HepG2 (cell line): ENCODE results near the gene SF3B6. TPM values are rescaled to one million over a fixed set of nuclear protein-coding genes. Genes with fewer than 3 reads are reported as not detected.

Experiments
- CCDC6 ChIP-seq: sonication (generic); formaldehyde crosslinking; IDR thresholded peaks from 2 replicates; pipeline ENCODE4 v1.8.1; 2022; ENCODE audit warnings: mild to moderate bottlenecking, missing genetic modification reagents, moderate library complexity
- CEBPB ChIP-seq: IDR thresholded peaks from 2 replicates; pipeline ENCODE4 v1.6.1; 2011; ENCODE audit warnings: low read depth, low read length, improper control_type of control experiment, borderline replicate concordance
- ELF1 ChIP-seq: sonication (generic); formaldehyde crosslinking; IDR thresholded peaks from 2 replicates; pipeline ENCODE4 v1.4.0; 2020; ENCODE audit warnings: missing genetic modification reagents
- HES4 ChIP-seq: sonication (generic); formaldehyde crosslinking; IDR thresholded peaks from 2 replicates; pipeline ENCODE4 v1.9.0; 2021; ENCODE audit warnings: mild to moderate bottlenecking, missing genetic modification reagents, borderline replicate concordance
- MYC ChIP-seq: sonication (generic); formaldehyde crosslinking; IDR thresholded peaks from 2 replicates; pipeline ENCODE4 v1.9.0; 2021; ENCODE audit warnings: missing genetic modification reagents, borderline replicate concordance
- REPIN1 ChIP-seq: sonication (generic); formaldehyde crosslinking; IDR thresholded peaks from 2 replicates; pipeline ENCODE4 v1.8.0; 2022; ENCODE audit warnings: missing genetic modification reagents, low read depth, mild to moderate bottlenecking, borderline replicate concordance
- ZC3H4 ChIP-seq: sonication (generic); formaldehyde crosslinking; IDR thresholded peaks from 2 replicates; pipeline ENCODE4 v1.4.0; 2020; ENCODE audit warnings: missing genetic modification reagents, borderline replicate concordance
- ZNF335 ChIP-seq: sonication (generic); formaldehyde crosslinking; IDR thresholded peaks from 2 replicates; pipeline ENCODE4 v1.4.0; 2020; ENCODE audit warnings: missing genetic modification reagents
- ZNF614 ChIP-seq: IDR thresholded peaks from 2 replicates; pipeline ENCODE4 v1.6.1; 2018; ENCODE audit warnings: missing biosample characterization, missing genetic modification reagents, inconsistent platforms, borderline replicate concordance
- ZNF788 ChIP-seq: sonication (generic); formaldehyde crosslinking; IDR thresholded peaks from 2 replicates; pipeline ENCODE4 v1.5.0; 2020; ENCODE audit warnings: mild to moderate bottlenecking, missing genetic modification reagents, borderline replicate concordance
- ZSCAN9 ChIP-seq: IDR thresholded peaks from 2 replicates; pipeline ENCODE4 v1.6.1; 2016; ENCODE audit warnings: borderline replicate concordance
- polyA plus RNA-seq, 8 experiments: library from polyadenylated mRNA; depleted of rRNA in 3 of 8; stranded (reverse) in 7 of 8; unstranded in 1 of 8; fragments of >200 nt; fragmentation: Illumina TruSeq in 4 of 8; extraction: Trizol in 4 of 8; gene quantifications; 2 replicates each; pipeline versions ENCODE4 v1.2.1 to v1.2.3, GENCODE V29; 2011 to 2016; ENCODE audit warnings: low read depth in 4 of 8, missing spikeins in 1 of 8, mixed read lengths in 1 of 8; ENCODE audit not compliant: insufficient read depth in 1 of 8
- total RNA-seq, 5 experiments: library from RNA; depleted of rRNA; stranded (reverse); fragments of >200 nt; fragmentation: Illumina TruSeq; extraction: Trizol; gene quantifications; 2 replicates each; pipeline ENCODE4 v1.2.3, GENCODE V29; 2016; ENCODE audit warnings: low read depth in 1 of 5
- TF ChIP-seq, protein P1 (sequence below): sonication (generic); formaldehyde crosslinking; IDR thresholded peaks from 2 replicates; pipeline ENCODE4 v1.8.1; 2023; ENCODE audit warnings: mild to moderate bottlenecking, moderate library complexity, missing genetic modification reagents
- TF ChIP-seq, protein P2 (sequence below): sonication (generic); formaldehyde crosslinking; IDR thresholded peaks from 2 replicates; pipeline ENCODE4 v1.4.0; 2020; ENCODE audit warnings: mild to moderate bottlenecking, missing genetic modification reagents
- TF ChIP-seq, protein P3 (sequence below): IDR thresholded peaks from 2 replicates; pipeline ENCODE4 v1.6.1; 2016
- TF ChIP-seq, protein P4 (sequence below): sonication (generic); formaldehyde crosslinking; IDR thresholded peaks from 2 replicates; pipeline ENCODE4 v1.5.1; 2020; ENCODE audit warnings: missing genetic modification reagents, mild to moderate bottlenecking, borderline replicate concordance

SF3B6 gene
- total and polyA plus RNA-seq, 2 of the 13 experiments (the other 11 are each of a cell fraction or from before 2014, with no cell fraction given) = 177 to 182 TPM

DNA sequence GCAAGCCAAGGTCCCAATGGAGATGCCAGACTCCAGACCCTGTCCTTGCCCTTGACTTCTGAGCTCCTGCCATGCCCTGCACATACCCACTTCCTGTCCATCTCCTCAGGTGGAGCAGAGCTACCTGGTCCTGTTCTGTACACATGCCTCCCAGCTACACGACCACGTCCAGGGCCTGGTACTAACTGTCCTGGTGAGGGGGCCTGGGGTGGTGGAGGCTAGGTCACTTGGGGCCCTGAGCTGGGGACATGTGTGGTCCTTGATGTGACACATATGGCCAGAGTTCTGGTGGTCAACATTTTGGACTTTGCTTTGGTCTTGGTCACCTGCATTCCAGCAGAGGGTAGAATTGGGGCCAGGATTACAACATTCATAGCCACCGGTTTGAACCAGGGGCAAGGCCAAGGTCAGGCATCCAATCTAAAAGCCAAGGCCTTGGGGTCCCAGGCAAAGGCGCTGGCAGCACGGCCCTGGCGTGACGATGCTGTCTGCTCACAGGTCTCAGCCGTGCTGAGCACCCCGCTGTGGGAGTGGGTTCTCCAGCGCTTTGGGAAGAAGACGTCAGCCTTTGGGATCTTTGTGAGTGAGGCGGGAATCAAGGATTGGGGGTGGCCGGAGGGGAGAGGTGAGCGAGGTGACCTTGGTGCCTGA is 53.7 kb downstream of the SF3B6 start (continued):
- TF ChIP-seq REPIN1 (CRISPR knock-in tag) (peak; percentile 87), ZNF788 (no peak), CCDC6 (CRISPR knock-in tag) (peak; percentile 84), ZC3H4 (CRISPR knock-in tag) (no peak), HES4 (CRISPR knock-in tag) (no peak), ZNF335 (CRISPR knock-in tag) (no peak), ZSCAN9 (CRISPR knock-in tag) (no peak; the same call in 1 of the 2 replicates), ZNF614 (CRISPR knock-in tag) (no peak), MYC (CRISPR knock-in tag) (peak; percentile 63), CEBPB (peak; percentile 87), ELF1 (CRISPR knock-in tag) (peak; percentile 52)
- TF ChIP-seq, protein P1, sequence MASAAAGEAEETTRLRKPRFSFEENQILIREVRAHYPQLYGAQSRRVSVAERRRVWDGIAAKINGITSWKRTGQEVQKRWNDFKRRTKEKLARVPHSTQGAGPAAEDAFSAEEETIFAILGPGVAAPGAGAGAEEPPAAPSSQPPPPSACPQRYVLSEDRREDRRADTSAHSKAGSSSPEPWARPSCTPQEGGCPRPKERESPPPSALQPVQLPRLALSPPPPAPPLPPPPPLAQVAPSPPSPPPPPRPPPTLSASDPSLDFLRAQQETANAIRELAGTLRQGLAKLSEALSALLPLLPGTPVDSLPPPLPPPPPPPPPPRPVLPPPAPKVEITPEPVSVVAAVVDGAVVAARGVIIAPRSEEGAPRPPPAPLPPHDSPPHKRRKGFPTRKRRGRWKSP (CRISPR knock-in tag) = 0 out of 2 replicates have a peak, but pooled peaks have one; percentile 54
- TF ChIP-seq, protein P2, sequence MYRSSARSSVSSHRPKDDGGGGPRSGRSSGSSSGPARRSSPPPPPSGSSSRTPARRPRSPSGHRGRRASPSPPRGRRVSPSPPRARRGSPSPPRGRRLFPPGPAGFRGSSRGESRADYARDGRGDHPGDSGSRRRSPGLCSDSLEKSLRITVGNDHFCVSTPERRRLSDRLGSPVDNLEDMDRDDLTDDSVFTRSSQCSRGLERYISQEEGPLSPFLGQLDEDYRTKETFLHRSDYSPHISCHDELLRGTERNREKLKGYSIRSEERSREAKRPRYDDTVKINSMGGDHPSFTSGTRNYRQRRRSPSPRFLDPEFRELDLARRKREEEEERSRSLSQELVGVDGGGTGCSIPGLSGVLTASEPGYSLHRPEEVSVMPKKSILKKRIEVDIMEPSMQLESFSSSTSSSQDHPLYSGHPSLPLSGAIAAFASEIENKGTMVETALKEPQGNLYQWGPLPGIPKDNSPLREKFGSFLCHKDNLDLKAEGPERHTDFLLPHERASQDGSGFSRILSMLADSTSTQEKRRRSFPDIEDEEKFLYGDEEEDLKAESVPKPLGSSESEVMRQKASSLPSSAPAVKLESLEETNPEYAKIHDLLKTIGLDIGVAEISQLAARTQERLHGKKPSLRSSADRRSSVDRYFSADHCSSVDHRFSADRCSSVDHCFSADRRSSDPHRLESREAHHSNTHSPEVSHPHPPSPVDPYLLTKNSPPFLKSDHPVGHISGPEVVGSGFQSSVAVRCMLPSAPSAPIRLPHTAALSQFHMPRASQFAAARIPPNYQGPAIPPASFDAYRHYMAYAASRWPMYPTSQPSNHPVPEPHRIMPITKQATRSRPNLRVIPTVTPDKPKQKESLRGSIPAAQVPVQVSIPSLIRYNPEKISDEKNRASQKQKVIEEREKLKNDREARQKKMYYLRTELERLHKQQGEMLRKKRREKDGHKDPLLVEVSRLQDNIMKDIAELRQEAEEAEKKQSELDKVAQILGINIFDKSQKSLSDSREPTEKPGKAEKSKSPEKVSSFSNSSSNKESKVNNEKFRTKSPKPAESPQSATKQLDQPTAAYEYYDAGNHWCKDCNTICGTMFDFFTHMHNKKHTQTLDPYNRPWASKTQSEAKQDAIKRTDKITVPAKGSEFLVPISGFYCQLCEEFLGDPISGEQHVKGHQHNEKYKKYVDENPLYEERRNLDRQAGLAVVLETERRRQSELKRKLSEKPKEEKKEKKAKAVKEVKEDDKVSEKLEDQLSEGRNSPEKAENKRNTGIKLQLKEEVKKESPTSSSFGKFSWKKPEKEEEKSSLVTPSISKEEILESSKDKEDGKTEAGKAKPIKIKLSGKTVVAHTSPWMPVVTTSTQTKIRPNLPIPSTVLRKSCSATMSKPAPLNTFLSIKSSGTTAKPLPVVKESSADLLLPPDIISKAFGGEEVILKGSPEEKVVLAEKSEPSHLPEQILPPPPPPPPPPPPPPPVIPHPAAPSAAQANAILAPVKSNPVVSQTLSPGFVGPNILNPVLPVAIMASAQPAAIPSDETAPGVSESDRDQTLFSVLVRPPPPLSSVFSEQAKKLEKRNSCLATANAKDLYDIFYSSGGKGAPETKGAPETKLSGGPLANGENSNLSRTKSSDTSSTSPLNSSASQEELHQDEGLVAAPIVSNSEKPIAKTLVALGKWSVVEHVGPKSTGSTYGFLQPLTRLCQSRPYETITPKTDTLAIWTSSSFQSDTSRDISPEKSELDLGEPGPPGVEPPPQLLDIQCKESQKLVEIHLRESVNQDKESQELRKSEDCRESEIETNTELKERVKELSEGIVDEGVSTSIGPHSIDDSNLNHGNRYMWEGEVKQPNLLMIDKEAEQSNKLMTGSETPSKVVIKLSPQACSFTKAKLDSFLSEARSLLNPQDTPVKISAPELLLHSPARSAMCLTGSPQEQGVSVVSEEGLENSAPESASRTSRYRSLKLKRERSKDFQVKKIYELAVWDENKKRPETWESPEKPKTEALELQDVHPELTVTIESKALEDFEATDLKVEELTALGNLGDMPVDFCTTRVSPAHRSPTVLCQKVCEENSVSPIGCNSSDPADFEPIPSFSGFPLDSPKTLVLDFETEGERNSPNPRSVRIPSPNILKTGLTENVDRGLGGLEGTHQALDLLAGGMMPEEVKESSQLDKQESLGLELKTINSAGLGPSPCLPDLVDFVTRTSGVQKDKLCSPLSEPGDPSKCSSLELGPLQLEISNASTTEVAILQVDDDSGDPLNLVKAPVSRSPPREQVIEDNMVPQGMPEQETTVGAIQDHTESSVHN (CRISPR knock-in tag) = peak; percentile 50; the same call in 1 of the 2 replicates
- TF ChIP-seq, protein P3, sequence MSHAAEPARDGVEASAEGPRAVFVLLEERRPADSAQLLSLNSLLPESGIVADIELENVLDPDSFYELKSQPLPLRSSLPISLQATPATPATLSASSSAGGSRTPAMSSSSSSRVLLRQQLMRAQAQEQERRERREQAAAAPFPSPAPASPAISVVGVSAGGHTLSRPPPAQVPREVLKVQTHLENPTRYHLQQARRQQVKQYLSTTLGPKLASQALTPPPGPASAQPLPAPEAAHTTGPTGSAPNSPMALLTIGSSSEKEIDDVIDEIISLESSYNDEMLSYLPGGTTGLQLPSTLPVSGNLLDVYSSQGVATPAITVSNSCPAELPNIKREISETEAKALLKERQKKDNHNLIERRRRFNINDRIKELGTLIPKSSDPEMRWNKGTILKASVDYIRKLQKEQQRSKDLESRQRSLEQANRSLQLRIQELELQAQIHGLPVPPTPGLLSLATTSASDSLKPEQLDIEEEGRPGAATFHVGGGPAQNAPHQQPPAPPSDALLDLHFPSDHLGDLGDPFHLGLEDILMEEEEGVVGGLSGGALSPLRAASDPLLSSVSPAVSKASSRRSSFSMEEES (CRISPR knock-in tag) = peak; percentile 50; the same call in 1 of the 2 replicates
- TF ChIP-seq, protein P4, sequence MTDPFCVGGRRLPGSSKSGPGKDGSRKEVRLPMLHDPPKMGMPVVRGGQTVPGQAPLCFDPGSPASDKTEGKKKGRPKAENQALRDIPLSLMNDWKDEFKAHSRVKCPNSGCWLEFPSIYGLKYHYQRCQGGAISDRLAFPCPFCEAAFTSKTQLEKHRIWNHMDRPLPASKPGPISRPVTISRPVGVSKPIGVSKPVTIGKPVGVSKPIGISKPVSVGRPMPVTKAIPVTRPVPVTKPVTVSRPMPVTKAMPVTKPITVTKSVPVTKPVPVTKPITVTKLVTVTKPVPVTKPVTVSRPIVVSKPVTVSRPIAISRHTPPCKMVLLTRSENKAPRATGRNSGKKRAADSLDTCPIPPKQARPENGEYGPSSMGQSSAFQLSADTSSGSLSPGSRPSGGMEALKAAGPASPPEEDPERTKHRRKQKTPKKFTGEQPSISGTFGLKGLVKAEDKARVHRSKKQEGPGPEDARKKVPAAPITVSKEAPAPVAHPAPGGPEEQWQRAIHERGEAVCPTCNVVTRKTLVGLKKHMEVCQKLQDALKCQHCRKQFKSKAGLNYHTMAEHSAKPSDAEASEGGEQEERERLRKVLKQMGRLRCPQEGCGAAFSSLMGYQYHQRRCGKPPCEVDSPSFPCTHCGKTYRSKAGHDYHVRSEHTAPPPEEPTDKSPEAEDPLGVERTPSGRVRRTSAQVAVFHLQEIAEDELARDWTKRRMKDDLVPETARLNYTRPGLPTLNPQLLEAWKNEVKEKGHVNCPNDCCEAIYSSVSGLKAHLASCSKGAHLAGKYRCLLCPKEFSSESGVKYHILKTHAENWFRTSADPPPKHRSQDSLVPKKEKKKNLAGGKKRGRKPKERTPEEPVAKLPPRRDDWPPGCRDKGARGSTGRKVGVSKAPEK (CRISPR knock-in tag) = no peak
